ENCODE data around the gene TTLL3.

TTLL3 gene

GRCh38 chr3:9795207-9795606, 14.9 kb upstream of the TTLL3 start:
- peak; percentile 38 for DNase-seq (ENCODE audit: low read depth)
- no peak for TF ChIP-seq MAX (IDR thresholded peaks at IDR 0.05; ENCODE audit: low read depth, low read length)
- no peak for TF ChIP-seq POLR2A (IDR thresholded peaks at IDR 0.05; ENCODE audit: extremely low read depth, insufficient read length)
- no peak for TF ChIP-seq MYC (IDR thresholded peaks at IDR 0.05; ENCODE audit: low read depth, low read length)
- TF ChIP-seq CTCF (IDR thresholded peaks at IDR 0.05; ENCODE audit: low read depth, low read length): no peak
- H3K4me3 ChIP-seq (ENCODE audit: low read depth, low read length): no peak overlapping the region

- TF ChIP-seq MAX (IDR thresholded peaks at IDR 0.05; ENCODE audit: low read depth, low read length) (no peak), POLR2A (IDR thresholded peaks at IDR 0.05; ENCODE audit: extremely low read depth, insufficient read length) (no peak), CTCF (IDR thresholded peaks at IDR 0.05; ENCODE audit: low read depth, low read length) (no peak), MYC (IDR thresholded peaks at IDR 0.05; ENCODE audit: low read depth, low read length) (no peak)
- no peak overlapping the region for H3K4me3 ChIP-seq (ENCODE audit: low read depth, low read length)
- DNase-seq (ENCODE audit: low read depth): no peak
Measured at GRCh38 chr3:9797196-9797945, 12.7 kb upstream of the TTLL3 start.

GRCh38 chr3:9800529-9800928, 9.5 kb upstream of the TTLL3 start:
- no peak for DNase-seq (ENCODE audit: low read depth)
- TF ChIP-seq CTCF (IDR thresholded peaks at IDR 0.05; ENCODE audit: low read depth, low read length) (peak; percentile 16), MAX (IDR thresholded peaks at IDR 0.05; ENCODE audit: low read depth, low read length) (no peak), MYC (IDR thresholded peaks at IDR 0.05; ENCODE audit: low read depth, low read length) (no peak), POLR2A (IDR thresholded peaks at IDR 0.05; ENCODE audit: extremely low read depth, insufficient read length) (no peak)
- H3K4me3 ChIP-seq (ENCODE audit: low read depth, low read length): no peak overlapping the region

DNA sequence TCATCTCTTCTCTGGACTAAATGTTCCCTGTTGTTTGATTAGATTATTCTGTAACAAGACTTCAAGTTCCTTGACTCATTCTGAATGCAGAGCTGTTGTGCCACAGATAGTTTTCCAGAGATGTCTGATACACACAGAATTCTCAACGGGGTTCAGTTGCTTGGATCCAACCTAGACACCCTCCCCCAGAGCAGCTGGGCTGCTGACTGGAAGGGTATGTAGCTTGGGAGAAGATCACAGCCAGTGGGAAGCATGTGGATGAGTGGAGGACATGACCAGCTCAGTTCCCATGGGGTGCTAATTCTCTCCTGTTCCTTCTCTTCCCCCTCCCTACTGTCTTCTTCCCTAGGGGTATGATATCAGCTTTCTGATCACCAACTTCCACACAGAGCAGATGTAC, 6.6 kb upstream of the TTLL3 start:
- no peak for DNase-seq (ENCODE audit: low read depth)

GRCh38 chr3:9804996-9805395, 5.1 kb upstream of the TTLL3 start:
- DNase-seq (ENCODE audit: low read depth): no peak
- no peak overlapping the region for H3K4me3 ChIP-seq (ENCODE audit: low read depth, low read length)
- TF ChIP-seq POLR2A (IDR thresholded peaks at IDR 0.05; ENCODE audit: extremely low read depth, insufficient read length) (no peak), MYC (IDR thresholded peaks at IDR 0.05; ENCODE audit: low read depth, low read length) (no peak), CTCF (IDR thresholded peaks at IDR 0.05; ENCODE audit: low read depth, low read length) (no peak), MAX (IDR thresholded peaks at IDR 0.05; ENCODE audit: low read depth, low read length) (no peak)

More for the DNA sequence above, 6.6 kb upstream of the TTLL3 start:
- no peak for TF ChIP-seq CTCF (IDR thresholded peaks at IDR 0.05; ENCODE audit: low read depth, low read length)
- no peak for TF ChIP-seq MAX (IDR thresholded peaks at IDR 0.05; ENCODE audit: low read depth, low read length)
- TF ChIP-seq POLR2A (IDR thresholded peaks at IDR 0.05; ENCODE audit: extremely low read depth, insufficient read length): no peak
- TF ChIP-seq MYC (IDR thresholded peaks at IDR 0.05; ENCODE audit: low read depth, low read length): no peak
- H3K4me3 ChIP-seq (ENCODE audit: low read depth, low read length): no peak overlapping the region

Measured in NB4 (cell line).